GM21528 (cell line): ENCODE data around the gene FBXO44.
"Not testable (repeated sequence)": the region's sequence is repeated elsewhere in the genome, so short reads cannot be mapped to it uniquely, and the experiment has no call there.

Source experiments
- ATAC-seq: cut with Tn5 transposase; IDR thresholded peaks from one replicate; pipeline ENCODE4 v1.9.1; 2021; ENCODE audit warnings: mild to moderate bottlenecking, moderate library complexity; ENCODE audit not compliant: unreplicated experiment, low FRiP score

FBXO44 gene, protein sequence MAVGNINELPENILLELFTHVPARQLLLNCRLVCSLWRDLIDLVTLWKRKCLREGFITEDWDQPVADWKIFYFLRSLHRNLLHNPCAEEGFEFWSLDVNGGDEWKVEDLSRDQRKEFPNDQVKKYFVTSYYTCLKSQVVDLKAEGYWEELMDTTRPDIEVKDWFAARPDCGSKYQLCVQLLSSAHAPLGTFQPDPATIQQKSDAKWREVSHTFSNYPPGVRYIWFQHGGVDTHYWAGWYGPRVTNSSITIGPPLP

DNA sequence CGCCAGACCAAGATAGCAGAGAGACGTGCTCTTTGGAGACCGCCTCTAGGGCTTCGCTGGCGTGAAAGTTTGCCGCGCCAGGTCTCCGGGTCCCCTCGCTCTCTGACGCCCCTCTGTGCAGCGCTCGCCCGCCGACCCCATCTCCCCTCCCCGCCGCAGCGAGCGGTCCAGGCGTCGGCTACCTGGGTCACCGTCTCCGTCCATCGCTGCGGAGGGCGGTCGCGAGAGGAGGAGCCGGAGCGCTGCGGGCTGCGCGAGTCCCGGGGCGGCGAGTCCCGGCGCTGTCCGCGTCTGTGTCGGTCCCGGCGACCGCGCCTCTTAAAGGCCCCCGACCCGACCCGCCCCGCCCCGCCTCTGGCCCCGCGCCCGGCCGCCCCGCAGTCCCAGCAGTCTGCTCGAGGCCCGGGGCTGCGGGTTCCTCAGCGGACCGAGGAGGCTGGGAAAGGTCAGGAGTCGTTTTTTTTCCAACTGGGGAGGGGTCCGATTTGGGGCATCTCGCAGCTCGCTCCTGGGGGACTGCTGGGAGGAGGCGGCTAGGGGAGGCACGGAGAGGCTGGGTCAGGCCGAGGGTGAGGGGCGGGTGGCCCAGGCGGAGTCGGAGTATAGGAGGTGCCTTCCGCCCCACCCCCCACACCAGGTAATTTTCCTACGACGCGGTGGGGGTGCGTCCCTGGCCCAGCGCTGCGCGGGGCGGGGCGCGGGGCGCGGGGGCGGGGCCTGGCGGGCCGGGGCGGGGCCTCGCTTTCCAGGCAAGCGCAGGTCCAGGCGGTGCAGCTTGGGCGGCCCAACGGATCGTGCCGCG is at the start of gene FBXO44, which contains the start of gene FBXO2:
TSS of gene FBXO44 (plus strand) at position 741 of the 802 bp plus-strand sequence. CDS start 959 bp downstream, outside the sequence.
TSS of gene FBXO2 (minus strand) at position 293 of the 802 bp plus-strand sequence. CDS start at position 204, 89 bp downstream.
- peak; percentile 60 for ATAC-seq

DNA sequence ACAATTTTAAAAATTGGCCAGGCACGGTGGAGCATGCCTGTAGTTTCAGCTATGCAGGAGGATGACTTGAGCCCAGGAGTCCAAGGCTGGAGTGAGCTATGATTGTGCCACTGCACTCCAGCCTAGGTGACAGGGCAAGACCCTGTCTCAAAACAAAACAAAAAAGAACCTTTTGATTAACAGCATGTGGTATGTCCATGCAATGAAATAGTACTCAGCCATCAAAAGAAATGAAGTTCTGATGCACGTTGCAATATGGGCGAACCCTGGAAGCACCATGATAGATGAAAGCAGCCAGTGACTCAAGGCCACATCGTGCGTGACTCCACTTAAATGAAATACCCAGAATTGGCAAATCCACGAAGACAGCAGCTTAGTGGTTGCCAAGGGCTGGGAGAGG is 47.9 kb upstream of the FBXO44 start:
- no peak for ATAC-seq

DNA sequence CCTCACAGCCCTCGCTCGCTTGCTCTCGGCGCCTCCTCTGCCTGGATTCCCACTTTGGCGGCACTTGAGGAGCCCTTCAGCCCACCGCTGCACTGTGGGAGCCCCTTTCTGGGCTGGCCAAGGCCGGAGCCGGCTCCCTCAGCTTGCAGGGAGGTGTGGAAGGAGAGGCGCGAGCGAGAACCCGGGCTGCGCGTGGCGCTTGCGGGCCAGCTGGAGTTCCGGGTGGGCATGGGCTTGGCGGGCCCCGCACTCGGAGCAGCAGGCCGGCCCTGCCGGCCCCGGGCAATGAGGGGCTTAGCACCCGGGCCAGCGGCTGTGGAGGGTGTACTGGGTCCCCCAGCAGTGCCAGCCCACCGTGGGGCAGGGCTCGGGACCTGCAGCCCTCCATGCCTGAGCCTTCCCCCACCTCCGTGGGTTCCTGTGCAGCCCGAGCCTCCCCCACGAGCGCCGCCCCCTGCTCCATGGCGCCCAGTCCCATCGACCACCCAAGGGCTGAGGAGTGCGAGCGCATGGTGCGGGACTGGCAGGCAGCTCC is 46.0 kb upstream of the FBXO44 start:
- not testable (repeated sequence) for ATAC-seq

DNA sequence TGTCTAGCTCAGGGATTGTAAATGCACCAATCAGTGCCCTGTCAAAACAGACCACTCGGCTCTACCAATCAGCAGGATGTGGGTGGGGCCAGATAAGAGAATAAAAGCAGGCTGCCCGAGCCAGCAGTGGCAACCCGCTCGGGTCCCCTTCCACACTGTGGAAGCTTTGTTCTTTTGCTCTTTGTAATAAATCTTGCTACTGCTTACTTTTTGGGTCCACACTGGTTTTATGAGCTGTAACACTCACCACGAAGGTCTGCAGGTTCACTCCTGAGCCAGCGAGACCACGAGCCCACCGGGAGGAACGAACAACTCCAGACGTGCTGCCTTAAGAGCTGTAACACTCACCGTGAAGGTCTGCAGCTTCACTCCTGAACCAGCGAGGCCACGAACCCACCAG is 45.3 kb upstream of the FBXO44 start:
- not testable (repeated sequence) for ATAC-seq

DNA sequence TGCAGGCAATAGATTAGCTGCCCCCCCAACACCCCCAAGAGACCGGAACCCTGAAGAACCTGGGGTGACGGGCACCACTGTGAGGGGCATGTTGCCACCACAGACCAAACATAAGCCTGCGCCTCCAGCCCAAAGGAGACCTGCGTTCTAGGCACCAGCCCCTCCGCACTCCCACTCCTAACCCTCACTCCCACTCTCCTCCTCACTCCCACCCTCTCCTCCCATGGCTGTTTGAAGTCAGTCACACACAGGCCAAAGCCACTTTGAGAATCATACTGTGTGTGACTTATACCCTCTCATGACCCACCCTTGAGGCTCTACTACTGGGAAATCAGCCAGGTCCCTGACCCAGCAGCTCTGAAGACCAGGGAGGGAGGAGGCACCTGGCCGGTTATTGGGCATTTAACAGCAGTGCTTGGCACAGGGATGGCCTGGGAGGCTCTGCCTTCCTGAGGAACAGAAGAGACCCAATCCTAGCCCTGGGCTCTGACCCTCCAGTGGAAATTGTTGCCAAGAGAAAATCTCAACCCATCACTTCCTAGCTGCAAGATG is 44.0 kb upstream of the FBXO44 start:
- no peak for ATAC-seq

DNA sequence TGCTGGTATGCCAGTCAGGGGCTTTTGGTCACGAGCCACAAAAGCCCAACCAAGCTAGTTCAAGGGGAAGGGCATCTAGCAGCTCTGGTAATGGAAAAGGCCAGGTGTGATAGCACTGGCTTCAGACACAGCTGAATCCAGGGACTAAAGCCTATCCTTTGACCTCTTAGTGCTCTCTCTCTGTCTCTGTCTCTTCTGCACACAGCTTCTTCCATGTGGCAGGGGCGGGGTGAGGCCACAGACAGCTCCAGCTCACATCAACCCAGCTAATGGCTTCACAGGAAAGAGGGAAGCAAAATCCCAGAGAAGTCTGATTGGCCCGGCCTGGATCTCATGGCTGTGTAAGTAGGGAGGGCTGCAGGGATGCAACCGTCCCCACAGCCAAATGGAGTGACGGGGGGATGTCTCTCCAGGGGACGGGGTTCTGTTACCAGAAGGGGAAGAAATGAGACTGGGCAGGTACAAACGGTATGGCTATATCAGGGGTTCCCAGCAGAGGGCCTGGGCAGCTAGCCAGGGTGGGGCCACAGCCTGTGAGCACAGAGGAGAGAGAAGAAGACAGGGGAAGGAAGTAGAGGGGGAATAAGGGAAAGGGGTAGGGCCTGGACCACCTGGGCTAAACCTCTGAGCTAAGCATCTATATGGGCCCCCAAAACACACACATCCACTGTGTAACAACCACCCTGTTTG is 42.9 kb upstream of the FBXO44 start:
- ATAC-seq = no peak

DNA sequence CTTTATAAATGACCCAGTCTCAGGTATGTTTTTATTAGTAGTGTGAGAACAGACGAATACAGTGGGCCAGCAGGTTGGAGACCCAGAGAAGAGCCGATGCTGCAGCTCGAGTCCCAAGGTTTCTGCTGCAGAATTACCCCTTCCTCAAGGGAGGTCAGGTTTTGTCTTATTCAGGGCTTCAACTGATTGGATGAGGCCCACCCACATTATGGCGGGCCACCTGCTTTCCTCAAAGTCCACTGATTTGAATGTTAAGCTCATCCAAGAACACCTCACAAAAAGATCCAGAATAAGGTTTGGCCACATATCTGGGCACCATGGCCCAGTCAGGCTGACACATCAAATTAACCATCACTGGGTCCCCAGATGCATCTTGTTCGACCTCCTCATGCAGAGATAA is 41.3 kb upstream of the FBXO44 start:
- no peak for ATAC-seq

DNA sequence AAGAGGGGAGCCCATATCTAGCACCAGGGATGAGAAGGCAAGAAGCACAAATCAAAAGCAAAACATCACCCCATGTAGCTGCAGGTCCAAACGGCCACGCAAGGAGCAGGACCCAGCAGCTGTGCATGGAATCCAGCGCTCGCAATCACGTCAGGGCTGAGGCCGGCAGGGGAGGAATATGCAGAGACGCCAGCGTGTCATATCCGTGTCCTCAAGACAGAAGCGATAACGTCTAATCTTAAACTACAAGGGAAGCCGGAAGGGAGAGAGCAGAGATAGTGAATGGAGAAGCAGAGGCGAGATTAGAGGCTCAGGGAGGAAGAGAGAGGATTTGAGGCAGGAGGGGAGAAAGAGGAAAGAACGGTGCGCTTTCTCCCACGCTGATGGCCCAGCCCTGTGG is 39.6 kb upstream of the FBXO44 start:
- no peak for ATAC-seq

DNA sequence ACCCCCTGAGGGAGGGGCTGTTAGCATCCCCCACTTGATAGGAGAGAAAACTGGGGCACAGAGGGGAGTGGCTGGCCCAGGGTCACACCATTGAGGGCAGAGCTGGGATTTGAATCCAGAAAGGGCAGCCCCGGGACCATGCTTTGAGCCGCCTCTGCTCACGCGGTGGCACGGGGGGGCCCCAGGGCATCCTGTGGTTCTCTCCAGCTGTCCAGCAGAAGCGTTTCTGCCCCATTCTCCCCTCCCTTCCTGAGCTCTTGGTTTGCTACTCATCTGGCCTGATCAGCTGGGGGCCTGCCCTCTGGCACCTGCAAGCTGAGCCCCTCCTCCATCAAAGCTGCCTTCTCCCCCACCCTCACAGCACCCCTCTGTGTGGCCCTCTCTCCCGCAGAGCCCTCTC is 37.9 kb upstream of the FBXO44 start:
- ATAC-seq = no peak

DNA sequence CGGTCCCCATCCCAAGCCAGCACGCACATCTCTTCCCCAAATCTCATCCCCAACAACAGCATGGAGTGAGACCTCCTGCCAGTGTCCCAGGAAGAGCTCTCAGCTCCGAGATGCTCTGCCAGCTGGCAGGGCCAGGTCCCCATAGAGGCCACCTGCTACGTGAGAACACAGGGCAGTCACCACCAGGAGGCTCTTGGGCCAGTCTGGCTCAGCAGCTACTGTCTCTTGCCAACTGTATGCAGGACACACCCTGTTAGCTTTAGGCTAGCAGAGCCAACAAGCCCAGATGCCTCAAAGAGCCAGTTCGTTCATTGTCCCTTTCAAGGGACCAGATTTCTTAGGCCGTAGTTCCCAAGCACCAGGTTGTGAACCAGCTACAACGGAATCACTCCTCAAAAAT is 37.4 kb upstream of the FBXO44 start:
- no peak for ATAC-seq

DNA sequence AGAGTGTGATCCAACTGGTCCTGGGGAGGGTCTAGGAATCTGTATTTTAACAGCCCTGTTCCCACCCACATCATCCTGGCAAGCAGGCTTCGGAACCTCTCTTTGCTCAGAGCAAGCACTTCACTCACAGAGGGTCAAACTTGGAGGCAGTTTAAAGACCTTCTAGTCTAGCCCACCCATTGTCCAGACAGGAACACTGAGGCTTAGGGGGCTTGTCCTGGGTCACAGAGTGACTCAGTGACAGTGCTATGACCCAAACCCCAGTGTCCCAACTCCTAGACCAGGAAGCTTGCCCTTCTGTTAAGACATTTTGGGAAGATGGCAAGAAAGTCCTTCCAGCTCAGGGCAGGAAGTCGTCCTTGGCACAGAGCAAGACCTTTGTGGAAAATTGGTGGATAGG is 36.9 kb upstream of the FBXO44 start:
- no peak for ATAC-seq

DNA sequence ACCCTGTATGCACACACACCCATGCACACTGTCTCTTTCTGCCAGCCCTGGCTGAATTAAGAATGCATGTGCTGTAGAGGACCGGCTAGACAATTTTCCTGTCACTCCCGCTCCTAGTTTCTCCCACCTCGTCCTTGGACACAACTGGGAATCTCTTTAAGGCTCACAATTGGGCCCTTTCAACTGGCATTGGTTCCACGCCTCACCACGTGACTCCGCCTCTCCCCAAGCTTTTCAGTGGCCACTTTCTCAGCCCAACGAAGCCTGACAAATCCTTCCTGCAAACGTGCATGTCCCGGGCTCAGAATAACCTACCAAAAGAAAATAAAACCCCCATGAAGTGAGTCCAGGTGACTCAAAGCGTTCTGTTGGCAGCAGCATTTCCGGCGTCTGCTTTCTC is 34.3 kb upstream of the FBXO44 start:
- ATAC-seq = no peak

DNA sequence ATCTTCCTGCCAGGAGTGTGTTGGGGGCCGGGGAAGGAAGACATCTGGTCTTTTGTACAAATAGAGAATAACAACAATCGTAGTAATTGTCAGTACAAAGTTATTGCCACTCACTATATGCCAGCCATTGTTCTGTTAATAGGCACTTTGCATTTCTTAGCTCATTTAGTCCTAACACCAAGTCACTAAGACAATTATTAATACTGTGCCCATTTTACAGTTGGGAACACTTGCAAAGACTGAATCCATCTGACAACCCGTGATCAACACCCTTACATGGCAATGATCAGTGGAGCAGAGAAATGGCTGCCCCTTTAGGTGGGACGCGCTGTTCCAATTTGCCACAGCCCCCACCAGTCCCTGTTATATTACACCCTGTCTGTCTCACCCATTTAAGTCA is 33.8 kb upstream of the FBXO44 start:
- no peak for ATAC-seq

DNA sequence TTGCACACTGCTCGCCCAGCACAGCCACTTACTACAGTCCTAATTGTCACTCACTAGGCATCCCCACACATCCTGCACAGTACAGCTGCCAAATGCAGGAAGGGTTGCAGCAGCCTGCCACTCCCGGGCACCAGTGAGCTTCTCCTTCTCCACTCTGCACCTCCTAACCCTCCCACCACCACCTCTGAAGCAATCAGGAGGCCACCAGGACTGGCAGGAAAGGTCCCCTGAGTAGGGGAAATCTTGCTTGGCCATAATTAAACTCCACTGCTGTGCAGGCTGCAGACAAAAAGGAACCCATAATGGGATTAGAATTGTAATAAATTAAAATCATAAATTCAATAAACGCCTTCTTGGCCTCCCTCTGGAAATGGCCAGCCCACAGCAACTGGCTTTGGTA is 32.3 kb upstream of the FBXO44 start:
- no peak for ATAC-seq

DNA sequence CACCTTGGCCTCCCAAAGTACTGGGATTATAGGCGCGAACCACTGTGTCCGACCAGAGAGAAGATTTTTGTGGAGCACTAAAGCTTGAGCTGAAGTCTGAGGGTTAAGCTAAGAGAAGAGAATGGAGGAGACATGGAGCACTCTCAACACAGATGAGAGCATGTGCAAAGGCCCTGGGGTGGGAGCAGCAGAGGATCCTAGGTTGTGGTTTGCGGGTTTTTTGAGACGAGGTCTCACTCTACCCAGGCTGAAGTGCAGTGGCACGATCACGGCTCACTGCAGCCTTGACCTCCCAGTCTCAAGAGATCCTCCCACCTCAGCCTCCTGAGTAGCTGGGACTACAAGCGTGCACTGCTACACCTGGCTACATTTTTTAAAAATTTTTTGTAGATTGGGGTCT is 31.0 kb upstream of the FBXO44 start:
- ATAC-seq = no peak

DNA sequence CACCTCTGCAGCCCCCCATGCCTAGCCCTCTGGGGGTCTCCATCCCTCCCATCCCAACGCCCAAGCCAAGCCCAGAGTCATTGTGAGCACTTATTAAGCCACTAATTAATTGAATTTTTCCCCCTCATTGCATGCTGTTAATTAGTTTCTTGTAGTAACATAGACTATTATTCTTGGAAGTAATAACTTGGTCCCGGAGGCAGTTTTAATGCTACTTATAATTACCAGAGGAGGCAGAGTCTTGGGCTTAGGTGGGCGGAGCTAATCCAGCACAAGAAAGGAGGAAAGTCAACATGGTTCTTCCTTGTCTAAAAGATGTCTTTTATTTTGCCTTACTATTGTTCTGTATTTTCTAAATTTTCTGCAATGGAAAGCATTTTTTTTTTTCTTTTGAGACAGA is 28.1 kb upstream of the FBXO44 start:
- no peak for ATAC-seq

DNA sequence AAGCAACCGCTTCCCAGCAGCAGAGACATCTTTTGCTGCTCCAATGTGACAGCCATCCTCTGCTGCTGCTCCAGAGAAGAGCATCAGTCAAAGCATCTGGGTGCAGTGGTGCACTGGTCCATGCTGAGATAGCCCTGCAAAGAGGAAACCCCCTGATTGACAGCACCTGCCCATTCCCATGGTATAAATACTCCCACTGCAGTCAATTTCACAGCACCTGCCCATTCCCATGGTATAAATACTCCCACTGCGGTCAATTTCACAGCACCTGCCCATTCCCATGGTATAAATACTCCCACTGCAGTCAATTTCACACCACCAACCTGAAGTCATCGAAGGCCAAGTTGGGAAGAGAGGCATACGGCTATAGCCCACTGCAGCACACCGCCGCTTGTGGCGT is 25.9 kb upstream of the FBXO44 start:
- ATAC-seq = no peak

DNA sequence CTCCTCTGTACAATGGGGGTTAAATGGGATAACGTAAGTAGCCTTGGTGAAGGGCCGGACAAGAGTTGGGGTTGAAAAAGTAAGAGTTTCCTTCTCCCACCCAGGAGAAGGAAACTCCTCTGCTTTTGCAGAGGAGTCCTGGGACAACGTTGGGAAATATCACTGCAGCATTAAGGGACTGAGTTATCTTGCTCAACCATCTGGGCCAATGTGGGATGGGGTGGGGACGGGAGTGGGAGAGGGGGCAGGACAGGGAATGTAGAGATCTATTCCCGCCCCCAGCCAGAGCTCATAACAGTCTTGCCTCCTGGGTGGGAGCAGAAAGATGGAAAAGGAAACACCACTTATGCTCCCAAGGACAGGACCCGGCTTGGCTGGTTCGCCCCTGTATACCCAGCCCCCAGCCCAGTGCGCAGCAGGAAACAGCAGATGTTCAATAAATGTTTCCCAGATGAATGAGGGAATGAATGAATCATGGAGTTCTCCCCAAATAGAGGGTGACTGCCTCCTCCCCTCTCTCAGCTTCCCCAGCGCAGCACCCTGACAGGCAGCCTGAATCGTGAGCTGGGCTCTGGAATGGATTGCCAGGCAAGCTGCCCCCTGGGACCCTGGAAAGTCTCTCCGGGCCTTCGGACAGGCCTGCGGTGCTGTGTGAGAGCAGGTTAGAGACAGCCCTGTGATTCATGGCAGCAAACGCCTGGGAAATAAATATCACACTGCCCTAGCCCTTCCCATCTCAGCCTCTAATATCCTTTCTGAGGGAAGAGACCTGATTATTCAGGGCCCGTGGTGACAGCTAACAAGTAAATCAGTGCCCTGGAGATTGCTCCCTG is 25.3 kb upstream of the FBXO44 start:
- ATAC-seq = no peak

DNA sequence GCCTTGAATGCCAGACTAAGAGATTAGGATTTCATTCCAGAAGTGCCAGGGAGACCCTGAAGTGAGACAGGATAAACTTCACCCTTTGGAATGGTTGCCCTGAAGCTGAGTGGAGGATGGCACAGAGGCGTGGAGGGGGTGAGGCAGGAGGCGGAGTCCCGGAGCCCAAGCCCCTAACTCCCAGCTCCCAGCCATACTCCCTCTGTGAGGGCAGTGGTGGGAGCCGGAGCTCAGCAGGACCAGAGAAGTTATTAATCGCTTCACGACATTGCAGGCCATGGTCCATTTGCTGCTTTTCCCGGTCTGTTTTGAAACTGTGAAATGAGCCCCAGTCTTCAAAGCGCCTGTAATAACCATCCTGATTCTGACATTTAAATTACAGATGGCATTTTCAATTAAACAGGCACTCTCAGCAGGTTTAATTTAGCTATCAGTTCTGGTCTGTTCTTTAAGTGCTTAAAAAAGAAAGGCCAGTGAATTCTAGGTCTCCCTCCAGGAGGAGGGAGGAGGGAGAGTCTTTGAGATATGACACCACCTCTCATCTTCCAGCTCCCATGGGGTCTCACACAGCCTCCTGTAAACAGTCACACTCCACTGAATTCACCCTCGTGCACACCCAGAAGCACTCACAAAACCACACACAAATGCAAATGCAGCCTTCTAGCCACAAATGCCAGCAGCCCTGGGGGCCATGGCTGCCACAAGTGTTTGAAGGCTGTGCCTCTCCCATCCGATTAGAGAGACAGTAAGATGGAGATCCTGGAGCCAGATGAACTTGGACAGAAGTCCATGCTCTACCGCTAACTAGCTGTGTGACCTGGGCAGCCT is 20.1 kb upstream of the FBXO44 start:
- ATAC-seq = no peak
